Measurements from ENCODE around the gene GDI2. TPM values are rescaled to one million over a fixed set of nuclear protein-coding genes. Genes with fewer than 3 reads are reported as not detected.
A peak's percentile ranks its signal among the peaks of the same experiment; 100 is the strongest.

Gene GDI2
- total RNA-seq, 1 donor from 2014 or later: 287 TPM

GRCh38 chr10:5774987-5775620, 38.1 kb downstream of the GDI2 start:
- peak overlapping the region; percentile 54 for H3K27ac Mint-ChIP-seq
- peaks cover 42% of the 10 kb centered on the region for H3K36me3 Mint-ChIP-seq (ENCODE audit: insufficient read depth)

GRCh38 chr10:5766189-5766588, 47.0 kb downstream of the GDI2 start:
- H3K4me1 Mint-ChIP-seq (ENCODE audit: low read depth): peaks cover 23% of the 10 kb centered on the region
- H3K9me3 Mint-ChIP-seq (ENCODE audit: low read depth): no peaks in the 10 kb centered on the region

More at GRCh38 chr10:5774987-5775620, 38.1 kb downstream of the GDI2 start:
- no peak for TF ChIP-seq CTCF (IDR thresholded peaks at IDR 0.05; ENCODE audit: unreplicated experiment)
- Mint-ChIP-seq H3K9me3 (ENCODE audit: low read depth) (no peaks in the 10 kb centered on the region), H3K27me3 (no peaks in the 10 kb centered on the region), H3K4me1 (ENCODE audit: low read depth) (peaks cover 7% of the 10 kb centered on the region), H3K4me3 (ENCODE audit: low read depth) (no peak overlapping the region)
- DNase-seq (ENCODE audit: low spot score, unreplicated experiment): no peak

GRCh38 chr10:5765617-5766016, 47.6 kb downstream of the GDI2 start:
- H3K36me3 Mint-ChIP-seq (ENCODE audit: insufficient read depth): peaks cover 49% of the 10 kb centered on the region
- H3K4me1 Mint-ChIP-seq (ENCODE audit: low read depth): peaks cover 23% of the 10 kb centered on the region
- H3K27me3 Mint-ChIP-seq: no peaks in the 10 kb centered on the region
- no peak for DNase-seq (ENCODE audit: low spot score, unreplicated experiment)
- H3K4me3 Mint-ChIP-seq (ENCODE audit: low read depth): no peak overlapping the region
- no peaks in the 10 kb centered on the region for H3K9me3 Mint-ChIP-seq (ENCODE audit: low read depth)
- no peak for TF ChIP-seq CTCF (IDR thresholded peaks at IDR 0.05; ENCODE audit: unreplicated experiment)
- H3K27ac Mint-ChIP-seq: peak overlapping the region; percentile 47

More at GRCh38 chr10:5766189-5766588, 47.0 kb downstream of the GDI2 start:
- Mint-ChIP-seq H3K27ac (peak overlapping the region; percentile 47), H3K4me3 (ENCODE audit: low read depth) (no peak overlapping the region), H3K36me3 (ENCODE audit: insufficient read depth) (peaks cover 45% of the 10 kb centered on the region), H3K27me3 (no peaks in the 10 kb centered on the region)
- no peak for TF ChIP-seq CTCF (IDR thresholded peaks at IDR 0.05; ENCODE audit: unreplicated experiment)
- no peak for DNase-seq (ENCODE audit: low spot score, unreplicated experiment)

GRCh38 chr10:5764422-5765297, 48.6 kb downstream of the GDI2 start:
- no peak overlapping the region for H3K27ac Mint-ChIP-seq
- no peak for TF ChIP-seq CTCF (IDR thresholded peaks at IDR 0.05; ENCODE audit: unreplicated experiment)
- no peaks in the 10 kb centered on the region for H3K27me3 Mint-ChIP-seq
- peaks cover 50% of the 10 kb centered on the region for H3K36me3 Mint-ChIP-seq (ENCODE audit: insufficient read depth)
- no peak overlapping the region for H3K4me3 Mint-ChIP-seq (ENCODE audit: low read depth)
- no peaks in the 10 kb centered on the region for H3K9me3 Mint-ChIP-seq (ENCODE audit: low read depth)
- DNase-seq (ENCODE audit: low spot score, unreplicated experiment): no peak
- H3K4me1 Mint-ChIP-seq (ENCODE audit: low read depth): peaks cover 23% of the 10 kb centered on the region

- H3K9me3 Mint-ChIP-seq (ENCODE audit: low read depth): no peaks in the 10 kb centered on the region
- no peaks in the 10 kb centered on the region for H3K27me3 Mint-ChIP-seq
- no peak overlapping the region for H3K4me3 Mint-ChIP-seq (ENCODE audit: low read depth)
- peak overlapping the region; percentile 65 for H3K27ac Mint-ChIP-seq
- DNase-seq (ENCODE audit: low spot score, unreplicated experiment): no peak
- peaks cover 44% of the 10 kb centered on the region for H3K36me3 Mint-ChIP-seq (ENCODE audit: insufficient read depth)
- no peak for TF ChIP-seq CTCF (IDR thresholded peaks at IDR 0.05; ENCODE audit: unreplicated experiment)
- peaks cover 23% of the 10 kb centered on the region for H3K4me1 Mint-ChIP-seq (ENCODE audit: low read depth)
Observed at GRCh38 chr10:5762531-5762930, 50.7 kb downstream of the GDI2 start.

Measured in progenitor cell of endocrine pancreas (in vitro differentiated cells).